GM18861 (cell line): ENCODE data around the gene SNRNP25.

ENCODE experiments used
- ATAC-seq: cut with Tn5 transposase; IDR thresholded peaks from one replicate; pipeline ENCODE4 v1.9.1; 2021; ENCODE audit not compliant: unreplicated experiment

Gene SNRNP25

GRCh38 chr16:77273-77806 is 23.7 kb downstream of the SNRNP25 start:
- peak; percentile 6 for ATAC-seq

DNA sequence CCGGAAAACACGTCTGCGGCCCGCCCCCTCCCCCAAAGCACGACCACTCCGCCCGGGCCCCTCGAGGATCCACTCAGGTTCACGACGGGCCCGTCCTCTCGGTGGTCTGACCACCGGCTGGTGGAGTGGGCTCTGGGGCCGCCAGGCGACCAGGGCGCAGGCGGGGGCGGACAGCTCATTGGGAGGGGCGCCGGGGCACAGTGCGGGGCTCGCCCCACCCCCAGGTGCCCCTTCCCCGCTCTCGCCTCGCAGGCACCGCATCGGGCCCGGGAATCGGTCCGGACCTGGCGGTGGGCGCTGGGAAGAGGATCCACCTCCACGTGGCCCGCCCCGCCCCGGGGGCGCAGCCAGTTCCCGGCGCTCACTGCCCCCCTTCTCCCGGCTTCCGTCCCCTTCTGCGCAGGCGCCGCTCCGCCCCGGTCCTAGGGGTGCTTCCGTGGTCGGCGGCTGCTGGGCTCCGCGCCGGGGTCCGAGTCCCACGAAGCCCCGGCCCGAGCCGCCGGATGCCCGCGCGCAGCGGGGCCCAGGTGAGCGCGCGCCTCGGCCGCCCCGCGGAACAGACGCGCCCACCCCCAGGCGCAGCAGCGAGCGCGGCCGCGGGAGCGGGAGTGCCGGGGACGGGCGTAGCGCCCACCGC is 24.3 kb downstream of the SNRNP25 start, which contains the start of gene MPG:
MPG (plus strand) TSS at position 419 of the 637 bp plus-strand sequence; CDS start at position 504, 85 bp downstream.
- peak; percentile 62 for ATAC-seq

- ATAC-seq = no peak
Observed at GRCh38 chr16:78444-79150, 25.0 kb downstream of the SNRNP25 start.

GRCh38 chr16:79151-80054 is 25.8 kb downstream of the SNRNP25 start:
- ATAC-seq = no peak

DNA sequence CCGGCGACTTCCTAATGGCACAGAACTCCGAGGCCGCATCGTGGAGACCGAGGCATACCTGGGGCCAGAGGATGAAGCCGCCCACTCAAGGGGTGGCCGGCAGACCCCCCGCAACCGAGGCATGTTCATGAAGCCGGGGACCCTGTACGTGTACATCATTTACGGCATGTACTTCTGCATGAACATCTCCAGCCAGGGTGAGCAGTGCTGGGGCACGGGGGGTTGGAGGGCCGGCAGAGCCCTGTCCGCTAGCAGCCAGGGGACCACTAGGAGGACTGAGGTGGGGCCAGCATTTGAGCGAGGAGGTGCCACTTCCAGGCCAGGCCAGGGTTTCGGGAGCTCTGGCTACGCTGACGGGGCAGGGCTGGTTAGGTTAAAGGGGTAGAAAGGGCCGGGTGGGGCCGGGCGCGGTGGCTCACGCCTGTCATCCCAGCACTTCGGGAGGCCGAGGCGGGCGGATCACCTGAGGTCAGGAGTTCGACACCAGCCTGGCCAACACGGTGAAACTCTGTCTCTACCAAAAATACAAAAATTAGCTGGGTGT is 29.5 kb downstream of the SNRNP25 start:
- ATAC-seq = no peak

DNA sequence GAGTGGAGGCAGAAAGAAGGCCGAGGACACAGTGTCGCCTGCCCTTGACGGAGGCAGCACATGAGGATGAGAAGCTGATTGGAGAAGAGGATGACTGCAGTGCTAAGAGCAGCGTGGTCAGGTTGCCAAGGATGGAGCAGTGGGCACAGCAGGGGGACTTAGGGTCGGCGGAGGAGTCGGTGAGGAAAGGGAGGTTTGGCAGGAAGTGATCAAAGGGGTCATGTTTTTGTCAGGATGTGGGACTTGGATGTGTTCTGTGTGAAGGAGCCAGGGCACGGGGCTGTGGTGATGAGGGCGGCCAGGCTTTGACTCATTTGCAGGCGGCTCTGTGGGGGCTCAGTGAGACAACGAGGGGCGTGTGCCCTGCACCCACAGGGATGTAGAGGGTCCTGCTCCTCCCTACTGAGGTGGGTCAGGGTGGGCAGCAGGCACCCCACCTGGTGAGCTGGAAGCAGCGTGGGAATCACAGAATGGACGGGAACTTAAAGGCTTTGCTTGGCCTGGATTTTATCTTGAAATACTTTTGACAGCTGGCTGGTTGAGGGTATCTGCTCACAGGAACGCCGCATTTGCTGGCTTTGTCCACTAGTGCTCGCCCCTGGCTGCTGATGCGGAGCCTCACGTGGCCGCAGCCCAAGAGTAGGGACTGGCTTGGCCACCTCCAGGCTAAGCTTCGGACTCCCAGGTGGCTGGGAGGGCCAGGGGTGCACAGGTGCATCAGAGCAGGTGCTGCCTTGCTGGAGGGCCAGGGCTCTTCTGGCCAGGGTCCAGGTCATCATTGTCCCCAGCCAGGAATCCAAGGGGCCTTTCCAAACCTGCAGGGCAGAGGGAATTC is 30.4 kb downstream of the SNRNP25 start:
- ATAC-seq = no peak

DNA sequence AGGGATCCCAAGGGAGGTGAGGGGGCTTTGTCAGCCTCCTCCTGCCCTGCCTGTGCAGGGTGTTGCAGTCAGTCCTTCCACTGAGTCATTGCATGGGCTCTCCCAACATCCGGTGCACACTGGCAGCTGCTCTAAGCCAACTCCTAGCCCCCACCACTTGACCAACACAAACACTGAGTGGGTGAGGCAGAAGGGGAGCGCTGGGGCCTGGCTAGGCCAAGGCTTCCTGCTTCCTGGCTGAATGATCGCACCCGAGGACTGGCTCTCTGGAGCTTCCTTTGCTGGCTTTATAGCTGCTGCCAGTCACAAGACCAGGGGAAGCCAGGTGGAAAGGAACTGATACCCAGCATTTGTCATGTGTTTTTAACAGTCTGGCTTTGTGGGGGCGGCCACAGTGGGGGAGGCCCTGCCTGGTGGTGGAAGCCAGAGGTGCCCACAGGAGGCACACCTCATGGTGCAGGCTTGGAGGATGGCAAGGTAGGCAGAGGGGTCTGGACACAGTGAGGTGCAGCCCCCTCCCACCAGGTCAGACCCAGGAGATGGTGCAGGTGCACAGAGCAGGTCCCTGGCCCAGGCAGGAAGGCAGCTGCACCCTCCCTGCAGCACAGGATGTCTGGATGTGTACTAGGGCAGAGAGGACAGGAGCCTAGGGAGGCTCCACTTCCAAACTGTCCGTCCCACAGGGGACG is 31.2 kb downstream of the SNRNP25 start:
- peak; percentile 70 for ATAC-seq

GRCh38 chr16:85407-85782 is 31.8 kb downstream of the SNRNP25 start:
- peak; percentile 19 for ATAC-seq

GRCh38 chr16:85865-86264 is 32.2 kb downstream of the SNRNP25 start:
- ATAC-seq = no peak

DNA sequence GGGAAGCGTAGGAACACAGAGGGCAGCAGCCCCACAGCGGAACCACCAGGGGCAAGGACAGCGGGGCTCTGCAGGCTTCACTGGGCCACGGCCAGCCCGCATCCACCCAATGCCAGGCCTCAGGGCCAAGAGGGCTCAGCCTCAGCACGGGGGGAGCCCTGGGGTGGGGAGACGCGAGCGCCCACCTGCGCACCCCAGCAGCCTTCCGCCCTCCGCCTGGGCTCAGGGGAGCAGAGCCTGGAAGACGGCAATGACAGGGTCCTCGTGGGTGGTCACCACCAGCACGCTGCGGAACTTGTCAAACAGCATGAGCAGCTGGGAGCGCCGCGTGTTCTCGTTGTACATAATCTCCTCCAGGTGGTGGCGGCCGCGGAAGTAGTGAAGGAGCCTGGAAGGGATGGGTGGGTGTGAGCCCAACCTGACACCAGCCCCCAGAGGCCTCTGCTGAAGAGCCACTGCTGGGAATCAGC is 32.9 kb downstream of the SNRNP25 start:
- ATAC-seq = no peak

DNA sequence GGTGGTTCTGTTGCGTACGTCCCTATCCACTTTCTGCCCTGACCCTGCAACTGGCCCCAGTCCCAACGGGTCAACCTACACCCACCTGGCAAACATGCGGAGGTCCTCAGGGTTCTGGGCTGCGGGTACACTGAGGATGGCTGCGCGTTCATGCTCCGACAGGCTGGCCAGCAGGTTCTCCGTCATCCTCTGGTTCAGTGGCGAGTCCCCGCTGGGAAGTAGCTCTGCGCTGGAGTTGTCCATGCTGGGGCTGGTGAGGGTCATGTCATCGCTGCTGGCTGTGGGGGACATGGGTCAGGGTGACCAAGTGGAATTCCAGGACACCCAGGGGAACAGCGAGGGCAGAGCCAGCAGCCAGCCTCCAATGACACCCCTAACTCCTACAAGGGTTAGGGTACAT is 35.0 kb downstream of the SNRNP25 start:
- ATAC-seq = no peak

DNA sequence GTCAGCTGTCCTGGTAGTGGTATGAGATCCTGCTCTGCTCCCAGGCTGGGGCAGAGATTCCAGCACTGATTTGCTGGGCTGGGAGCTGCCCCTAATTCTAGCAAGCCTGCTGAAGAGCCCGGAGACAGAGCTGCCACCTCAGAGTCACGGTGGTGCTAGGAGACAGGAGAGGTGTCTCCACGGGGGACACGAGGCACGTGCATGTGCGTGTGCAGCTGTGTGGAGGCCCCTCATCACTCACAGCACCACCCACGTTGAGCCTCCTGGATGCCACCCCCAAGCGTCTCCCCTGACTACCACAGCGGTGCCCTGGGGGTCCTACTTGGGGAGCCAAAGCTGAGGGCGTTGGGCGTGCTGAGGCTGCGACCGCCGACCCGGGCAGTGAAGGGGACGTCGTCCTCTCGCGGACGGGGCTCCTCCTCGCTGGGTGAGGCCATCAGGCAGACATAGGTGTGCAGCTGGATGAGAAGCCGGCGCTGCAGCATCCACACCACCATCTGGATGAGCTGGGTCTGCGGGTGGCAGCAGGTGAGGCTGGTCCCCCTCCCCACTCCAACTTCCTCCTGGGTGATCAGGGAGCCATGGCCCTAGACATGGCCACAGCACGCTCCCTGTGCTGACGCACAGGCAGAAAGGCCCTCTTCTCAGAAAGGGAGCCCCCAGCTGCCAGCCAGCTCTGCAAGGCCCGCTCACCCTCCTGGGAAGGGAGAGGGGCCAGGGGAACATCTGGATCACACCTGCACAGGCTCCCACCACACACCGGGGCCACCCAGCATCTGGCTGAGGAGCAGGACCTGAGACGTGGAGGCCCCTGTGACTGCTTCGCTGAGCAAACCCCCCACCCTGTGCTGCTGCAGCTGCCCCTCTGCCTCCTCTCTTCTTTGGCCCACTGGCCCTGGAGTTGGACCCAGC is 36.0 kb downstream of the SNRNP25 start:
- no peak for ATAC-seq

DNA sequence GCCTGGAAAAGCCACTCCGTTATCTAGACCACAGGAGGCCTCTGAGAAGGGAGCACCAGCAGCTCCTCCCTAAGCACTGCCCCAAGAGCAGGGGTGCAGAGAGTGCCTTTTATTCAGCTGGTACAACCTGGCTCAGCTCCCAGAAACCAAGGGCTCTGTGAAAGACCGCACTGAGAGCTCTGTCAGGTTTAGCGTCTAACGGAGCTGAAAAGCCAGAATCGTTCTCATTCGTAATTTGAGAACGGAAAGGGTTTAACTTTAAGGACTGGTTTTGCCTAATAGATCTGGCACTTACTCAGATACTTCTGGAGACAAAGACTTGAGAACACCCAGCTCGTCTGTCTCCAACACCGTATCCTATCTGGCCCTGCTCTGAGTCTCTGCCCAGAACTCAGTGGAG is 37.9 kb downstream of the SNRNP25 start:
- ATAC-seq = no peak

- ATAC-seq = no peak
Observed at GRCh38 chr16:92431-93339, 39.1 kb downstream of the SNRNP25 start.

DNA sequence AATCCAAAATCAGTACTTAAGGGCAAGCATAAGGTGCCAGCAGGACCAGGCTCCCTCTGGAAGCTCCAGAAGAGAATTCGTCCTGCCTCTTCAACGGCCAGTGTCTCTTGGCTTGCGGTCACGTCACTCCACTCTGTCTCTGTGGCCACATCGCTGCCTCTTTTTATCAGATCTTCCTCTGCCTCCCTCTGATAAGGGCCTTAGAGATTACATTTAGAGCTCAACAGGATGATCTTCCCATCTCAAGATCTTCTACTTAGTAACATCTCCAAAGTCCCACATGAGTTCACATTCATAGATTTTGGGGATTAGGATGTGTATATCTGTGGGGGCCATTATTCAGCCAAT is 41.3 kb downstream of the SNRNP25 start:
- no peak for ATAC-seq

DNA sequence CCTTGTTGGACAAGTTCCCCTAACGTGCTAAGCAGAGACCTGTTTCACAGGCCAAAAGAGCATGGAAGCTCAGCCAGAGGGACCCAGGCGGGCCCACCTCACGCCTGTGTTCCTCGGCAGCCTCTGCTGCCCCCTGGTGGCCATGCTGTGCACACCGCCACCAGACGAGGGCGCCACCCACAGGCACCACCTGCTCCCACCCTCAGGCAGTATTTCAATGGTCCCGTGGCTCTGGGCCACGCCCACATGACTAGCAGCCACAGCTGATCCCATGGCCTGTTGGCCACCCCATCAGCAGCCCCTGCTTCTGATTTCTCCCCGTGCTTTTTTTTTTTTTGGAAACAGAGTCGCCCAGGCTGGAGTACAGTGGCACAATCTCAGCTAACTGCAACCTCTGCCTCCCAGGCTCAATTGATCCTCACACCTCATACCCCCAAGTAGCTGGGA is 43.3 kb downstream of the SNRNP25 start:
- ATAC-seq = peak; percentile 70

DNA sequence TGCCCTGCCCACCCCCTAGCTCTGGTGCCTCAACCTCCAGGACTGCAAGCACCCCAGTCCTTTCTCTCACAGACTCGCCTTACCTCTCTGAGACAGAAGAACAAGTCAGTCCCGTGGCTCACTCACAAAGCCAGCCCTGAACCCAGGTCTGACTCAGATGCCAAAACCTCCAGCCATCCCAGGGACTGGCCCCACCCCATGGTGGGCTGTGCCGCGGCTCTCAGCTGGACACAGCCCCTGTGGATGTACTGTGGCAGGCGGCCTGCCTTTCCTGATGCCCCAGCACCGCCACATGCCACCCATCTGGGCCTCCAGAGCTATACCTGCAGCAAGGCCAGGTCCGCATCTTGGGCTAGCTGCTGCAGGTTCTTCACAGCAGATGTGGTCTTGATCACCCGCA is 44.2 kb downstream of the SNRNP25 start:
- no peak for ATAC-seq
